22Rv1 (cell line): ENCODE results near the gene CELF4.

Experiments used
- CTCF ChIP-seq: fragments of 450-650 bp; IDR thresholded peaks from 2 replicates; pipeline ENCODE4 v1.5.1; 2017; ENCODE audit warnings: mild to moderate bottlenecking
- ZFX ChIP-seq: fragments of 450-650 bp; IDR thresholded peaks from 2 replicates; pipeline ENCODE4 v1.6.1; 2017; ENCODE audit warnings: antibody characterized with exemption, borderline replicate concordance

GRCh38 chr18:37547196-37547827 lies 18.3 kb downstream of the CELF4 start:
- no peak for TF ChIP-seq CTCF
- TF ChIP-seq ZFX: no peak
